HG03095 (cell line): ENCODE data around the gene IL6ST.

Experiments
- ATAC-seq: cut with Tn5 transposase; IDR thresholded peaks from one replicate; pipeline ENCODE4 v1.9.1; 2021; ENCODE audit warnings: moderate library complexity; ENCODE audit not compliant: unreplicated experiment

IL6ST gene

DNA sequence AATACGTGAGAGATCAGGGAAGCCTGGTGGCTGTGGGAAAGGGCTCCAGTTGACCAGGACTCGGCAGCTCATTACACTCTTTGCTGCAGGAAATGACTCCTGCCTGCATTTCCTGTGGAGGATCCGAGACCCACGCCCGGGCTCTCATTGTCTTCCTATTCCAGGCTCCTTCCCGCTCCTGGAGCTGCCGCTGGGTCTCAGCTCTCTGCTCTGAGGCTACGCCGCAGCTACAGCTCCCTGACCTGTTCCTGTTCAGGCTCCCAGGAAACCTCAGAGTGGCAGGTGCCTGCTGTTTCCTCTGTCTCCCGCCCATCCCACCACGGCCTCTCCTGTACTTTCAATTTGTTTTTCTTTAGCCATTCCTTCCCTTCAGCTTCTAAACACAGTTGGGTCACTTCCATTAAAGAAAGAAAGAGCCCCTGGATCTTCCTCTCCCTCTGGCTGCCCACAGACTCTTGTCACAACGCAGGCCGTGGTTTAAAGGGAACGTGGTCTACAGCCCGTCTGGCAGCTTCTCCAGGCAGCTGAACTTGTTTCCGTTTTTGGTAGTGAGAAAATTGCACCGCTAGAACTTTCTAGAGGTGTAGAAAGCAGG lies 71.5 kb downstream of the IL6ST start:
- no peak for ATAC-seq

DNA sequence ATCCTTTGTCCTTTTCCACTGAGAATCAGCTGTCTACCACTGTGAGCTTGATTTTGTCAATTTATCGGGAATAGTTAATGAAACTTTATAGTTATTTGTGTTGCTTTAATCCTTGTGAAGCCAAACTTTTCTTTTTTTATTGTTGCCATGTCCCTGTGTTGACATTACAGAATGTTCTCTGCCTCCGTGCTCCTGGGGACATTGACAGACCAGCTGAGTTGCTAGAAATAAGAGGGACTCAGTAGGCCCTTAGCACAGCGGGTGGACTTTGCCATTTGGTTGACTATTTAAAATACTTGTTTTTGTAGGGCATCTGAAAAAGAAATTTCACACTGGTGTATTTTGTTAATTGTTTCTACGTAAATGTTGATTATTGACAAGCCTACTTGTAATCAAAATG lies 73.1 kb downstream of the IL6ST start:
- ATAC-seq: no peak

DNA sequence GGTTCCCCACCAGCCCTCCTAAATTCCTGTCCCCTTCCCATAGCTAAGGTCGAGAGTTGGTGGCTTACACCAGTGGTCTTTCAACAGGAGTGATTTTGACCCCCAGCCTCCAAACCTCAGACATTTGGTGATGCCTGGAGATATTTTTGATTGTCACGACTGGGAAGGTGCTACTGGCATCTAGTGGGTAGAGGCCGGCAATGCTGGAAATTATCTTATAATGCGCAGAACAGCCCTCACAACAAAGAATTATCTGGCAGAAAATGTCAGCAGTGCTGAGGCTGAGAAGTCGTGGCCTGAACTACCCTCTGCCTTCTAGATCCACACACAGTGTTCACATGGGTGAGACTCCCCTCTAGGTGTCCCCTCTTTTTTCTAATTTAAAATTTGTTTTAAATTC lies 74.0 kb downstream of the IL6ST start:
- no peak for ATAC-seq

DNA sequence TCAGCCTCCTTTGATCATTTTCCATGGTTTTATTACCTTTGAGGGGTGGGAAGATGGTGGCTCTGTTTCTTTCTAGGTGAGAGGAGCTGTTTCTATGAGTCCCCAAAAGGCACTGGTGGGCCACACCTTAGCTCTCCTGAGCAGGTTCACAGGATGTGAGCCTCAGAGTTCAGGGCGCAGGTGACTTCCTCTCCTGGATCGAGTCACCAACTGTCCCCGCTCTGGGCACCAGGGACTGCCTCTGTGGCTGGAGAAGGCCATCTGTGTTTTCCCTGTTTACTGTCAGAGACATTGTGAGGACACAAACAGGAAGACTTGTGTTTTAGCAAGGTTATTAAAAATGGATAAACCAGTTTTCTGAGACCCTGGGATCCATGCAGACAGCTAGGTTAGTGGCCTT lies 75.1 kb downstream of the IL6ST start:
- no peak for ATAC-seq

DNA sequence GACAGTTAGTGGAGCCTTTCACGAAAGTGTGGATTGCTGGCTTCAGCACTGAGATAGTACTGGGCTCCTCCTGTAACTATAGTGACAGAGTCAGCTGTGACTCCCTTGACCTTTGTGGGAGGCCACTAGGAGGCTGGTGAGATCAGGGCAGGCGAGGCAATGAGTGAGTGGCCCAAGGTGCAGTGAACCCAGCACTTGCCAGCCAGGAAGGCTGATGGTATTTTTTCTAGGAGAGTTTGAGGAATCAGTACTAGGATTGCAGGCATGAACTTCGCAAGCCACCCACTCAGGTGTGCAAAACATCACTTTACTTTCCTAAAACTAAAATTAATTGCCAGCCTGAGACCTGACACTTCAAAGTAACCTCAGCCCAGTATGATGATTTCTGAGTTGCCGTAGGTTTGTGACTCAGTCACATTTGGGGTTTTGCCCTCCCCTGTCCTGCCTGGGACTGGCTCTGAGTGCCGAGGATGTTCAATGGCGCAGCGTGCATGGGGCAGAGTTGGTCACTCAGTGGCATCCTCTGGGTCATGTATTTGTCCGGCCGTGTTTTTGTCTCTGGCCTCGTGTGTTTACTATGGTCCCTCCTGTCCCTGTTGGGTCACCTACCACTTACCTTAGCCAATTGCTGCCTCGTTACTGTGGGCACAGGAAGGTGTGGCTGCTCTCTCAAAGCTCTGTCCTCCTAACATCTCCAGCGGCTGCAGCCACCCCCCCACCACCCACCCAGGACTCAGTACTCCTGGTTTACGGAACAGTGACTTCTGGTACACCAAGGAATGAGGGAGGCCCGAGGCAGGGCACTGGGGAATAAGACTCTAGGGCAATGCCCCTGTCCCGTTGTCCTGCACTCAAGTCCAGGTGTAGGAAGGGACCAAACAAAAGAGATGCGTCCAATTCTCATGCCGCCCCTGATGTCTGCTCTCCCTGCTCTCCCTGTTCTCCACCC lies 76.4 kb downstream of the IL6ST start:
- no peak for ATAC-seq

DNA sequence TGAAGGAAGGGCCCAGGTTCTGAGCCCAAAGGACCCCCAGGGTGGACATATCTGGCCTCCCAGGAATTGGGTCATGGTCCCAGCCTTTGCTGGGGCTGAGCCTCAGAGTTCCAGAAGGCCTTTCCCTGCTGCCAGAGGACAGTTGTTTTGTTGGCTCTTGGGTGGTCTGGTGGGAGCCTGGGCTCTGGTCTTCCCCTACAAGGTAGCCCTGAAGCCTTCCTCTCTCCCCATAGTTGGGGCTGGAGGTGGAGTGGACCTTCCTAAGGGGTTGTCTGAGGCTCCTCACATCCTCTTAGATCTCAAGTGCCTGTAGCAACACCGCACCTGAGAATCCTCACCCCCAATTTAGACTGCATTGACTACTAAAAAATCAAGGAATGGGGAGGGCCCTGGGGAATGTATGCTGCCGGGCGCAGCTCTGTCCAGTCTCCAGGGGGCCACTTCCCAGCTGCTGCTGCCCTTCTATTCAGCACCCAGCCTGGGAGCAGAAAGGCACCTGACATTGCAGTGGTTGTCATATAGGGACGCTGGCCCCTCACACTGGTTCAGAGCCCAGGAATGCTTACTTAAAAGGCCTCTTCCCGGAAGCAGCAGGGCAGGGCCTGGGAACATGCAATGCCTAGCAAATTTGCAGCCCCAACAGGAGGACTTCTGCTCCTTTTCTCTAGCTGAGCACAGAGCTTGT lies 77.2 kb downstream of the IL6ST start:
- no peak for ATAC-seq

DNA sequence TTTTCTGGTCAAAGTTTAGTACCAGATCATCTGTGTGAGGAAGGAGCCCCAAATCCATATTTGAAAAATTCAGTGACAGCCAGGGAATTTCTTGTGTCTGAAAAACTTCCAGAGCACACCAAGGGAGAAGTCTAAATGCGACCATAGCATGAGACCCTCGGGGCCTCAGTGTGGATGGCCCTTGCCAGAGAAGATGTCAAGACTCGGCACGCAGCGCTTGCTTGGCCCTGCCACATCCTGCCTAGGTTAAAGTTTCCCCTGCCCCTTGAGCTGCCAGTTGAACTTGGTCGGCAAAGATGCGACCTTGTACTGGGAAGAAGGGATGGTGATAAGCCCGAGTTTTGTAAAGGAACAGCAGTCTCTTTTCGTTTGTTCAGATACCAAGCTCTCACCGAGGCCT lies 77.8 kb downstream of the IL6ST start:
- no peak for ATAC-seq

DNA sequence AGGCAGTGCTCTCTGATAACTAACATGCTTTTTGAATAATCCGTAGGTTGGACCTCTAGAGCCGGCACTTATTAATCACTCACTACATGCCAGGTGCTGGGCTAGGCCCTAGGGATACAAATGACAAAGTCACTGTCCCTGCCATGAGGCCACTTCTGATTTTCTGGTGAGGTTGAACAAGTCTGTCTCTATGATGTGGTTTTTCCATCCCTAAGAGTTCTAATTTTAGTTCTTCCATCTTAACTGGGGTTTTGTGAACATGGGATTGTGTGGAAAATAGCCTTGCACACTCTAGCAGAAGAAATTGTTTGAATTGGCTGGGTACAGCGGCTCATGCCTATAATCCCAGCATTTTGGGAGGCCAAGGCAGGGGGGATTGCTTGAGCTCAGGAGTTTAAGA lies 79.0 kb downstream of the IL6ST start:
- ATAC-seq: no peak

DNA sequence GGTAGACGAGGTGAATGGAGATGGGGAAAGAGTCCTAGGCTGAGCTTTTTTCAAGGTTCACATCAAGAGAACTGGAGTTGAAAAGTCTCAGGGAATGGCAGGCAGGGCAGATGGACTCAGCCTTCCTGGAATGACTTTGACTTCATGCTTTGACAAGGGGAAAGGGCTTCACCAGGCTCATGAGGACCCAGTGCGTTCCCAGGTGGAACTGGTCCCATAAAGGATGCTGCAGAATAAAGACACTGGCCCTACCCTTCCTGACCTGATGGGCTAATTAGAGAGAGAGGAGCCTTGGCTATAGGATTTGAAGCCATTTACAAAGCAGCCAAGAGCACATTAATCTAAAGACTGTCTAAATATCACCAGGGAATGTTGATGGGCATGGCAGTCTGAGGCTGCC lies 79.8 kb downstream of the IL6ST start:
- ATAC-seq: no peak

DNA sequence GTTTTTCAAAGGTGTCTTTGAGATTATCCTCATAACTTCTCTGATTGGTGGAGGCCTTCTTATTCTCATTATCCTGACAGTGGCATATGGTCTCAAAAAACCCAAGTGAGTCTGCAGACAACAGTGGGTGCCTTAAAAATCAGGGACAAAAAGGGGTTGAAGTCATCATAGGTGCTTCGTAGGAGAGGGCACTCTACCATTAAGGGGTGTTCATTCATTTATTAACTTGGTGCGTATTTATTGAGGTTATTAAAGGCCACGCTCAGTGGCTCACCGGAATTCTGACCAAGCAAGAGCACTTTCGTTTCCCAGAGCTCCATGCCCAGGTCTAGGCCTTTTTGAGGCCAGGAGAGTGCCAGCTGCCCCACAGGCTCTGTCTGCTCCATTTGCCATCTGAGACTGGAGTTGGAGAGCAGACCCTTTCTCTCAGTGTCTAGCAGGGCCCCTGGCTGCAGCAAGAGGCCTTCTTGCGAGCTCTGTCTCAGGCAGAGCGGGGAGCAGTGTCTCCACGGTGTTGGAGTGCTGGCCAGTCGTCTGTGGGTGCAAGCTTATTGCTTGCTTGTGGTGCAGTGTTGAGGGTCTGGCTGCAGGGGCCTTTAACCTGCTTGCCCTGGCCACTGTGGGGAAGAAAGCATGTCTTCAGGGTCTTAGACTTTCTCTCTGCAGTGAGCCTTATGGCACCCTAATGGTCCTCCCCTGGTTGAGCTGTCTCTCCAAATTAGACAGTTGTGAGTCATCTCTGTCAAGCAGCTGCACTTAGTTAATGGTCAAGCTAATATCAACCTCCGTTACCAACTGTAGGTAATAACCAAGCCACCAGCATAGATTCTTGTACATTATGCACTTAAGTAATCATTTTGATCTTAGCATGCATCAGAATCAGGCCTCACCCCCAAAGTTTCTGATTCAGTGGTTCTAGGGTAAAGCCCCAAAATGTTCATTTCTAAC lies 81.0 kb downstream of the IL6ST start:
- ATAC-seq: peak; percentile 81

DNA sequence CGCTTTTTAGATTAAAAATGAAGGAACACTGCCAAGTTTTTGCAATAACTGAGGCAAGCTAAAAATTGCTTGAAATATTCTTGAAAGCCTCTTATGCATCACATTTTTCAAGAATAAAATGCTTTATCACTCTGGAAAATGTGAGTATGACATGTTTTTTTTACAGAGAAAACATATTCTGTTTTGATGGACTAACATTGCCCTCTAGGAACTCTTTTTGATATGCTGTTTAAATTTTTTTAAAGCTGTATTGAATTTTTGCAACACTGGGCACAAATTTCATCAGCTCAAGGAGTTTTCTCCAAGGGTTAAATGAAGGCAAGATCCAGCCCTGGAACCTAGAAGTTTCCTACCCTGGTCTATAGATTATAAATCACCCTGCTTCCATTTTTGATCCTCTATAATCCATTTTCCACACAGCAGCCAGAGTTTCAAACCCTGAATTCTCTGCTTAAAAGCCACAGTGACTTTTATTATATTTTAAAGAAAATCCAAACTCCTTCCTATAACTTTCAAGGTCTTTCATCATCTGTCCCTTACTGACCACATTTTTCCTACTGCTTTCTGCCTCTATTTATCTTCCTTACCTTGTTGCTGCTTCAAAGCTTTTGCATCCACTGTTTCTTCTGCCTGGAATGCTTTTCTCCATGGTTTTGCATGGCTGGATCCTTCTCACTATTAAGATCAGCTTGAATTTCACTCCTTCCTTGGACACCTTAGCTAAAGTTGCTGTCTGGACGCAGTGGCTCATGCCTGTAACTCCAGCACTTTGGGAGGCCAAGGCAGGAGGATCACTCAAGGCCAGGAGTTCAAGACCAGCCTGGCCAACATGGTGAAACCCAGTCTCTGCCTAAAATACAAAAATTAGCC lies 82.7 kb downstream of the IL6ST start:
- no peak for ATAC-seq

DNA sequence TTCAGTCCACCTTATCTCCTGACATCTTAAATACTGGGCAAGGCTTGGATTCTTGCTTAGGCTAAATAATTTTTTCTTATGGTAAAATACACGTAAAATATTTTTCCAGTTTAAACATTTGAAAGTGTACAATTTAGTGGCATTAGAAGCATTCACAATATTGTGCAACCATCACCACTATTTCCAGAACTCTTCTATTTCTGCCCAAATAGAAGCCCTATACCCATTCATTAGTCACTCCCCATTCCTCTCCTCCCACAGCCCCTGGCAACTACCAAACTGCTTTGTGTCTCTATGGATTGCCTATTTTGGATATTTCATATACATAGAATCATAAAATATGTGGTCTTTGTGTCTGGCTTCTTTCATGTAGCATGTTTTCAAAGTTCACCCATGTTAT lies 86.0 kb downstream of the IL6ST start:
- ATAC-seq: no peak

DNA sequence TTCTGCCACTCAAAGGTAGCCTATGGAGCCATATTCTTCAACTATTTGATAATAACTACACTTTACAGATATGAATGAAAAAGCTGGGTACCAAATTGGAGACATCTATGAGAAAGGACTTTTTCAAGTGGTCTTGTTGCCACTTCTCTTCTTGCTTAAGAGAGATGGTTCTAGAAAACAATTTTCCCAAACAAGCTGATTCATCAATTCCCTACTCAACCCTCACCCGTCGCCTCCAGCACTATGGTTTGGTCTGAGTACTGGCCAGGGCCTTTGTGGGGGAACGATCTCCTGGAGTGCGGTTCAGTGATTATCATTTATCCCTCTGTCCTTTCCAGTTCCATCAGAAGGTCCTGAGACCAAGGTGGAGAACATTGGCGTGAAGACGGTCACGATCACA lies 86.8 kb downstream of the IL6ST start:
- ATAC-seq: no peak

DNA sequence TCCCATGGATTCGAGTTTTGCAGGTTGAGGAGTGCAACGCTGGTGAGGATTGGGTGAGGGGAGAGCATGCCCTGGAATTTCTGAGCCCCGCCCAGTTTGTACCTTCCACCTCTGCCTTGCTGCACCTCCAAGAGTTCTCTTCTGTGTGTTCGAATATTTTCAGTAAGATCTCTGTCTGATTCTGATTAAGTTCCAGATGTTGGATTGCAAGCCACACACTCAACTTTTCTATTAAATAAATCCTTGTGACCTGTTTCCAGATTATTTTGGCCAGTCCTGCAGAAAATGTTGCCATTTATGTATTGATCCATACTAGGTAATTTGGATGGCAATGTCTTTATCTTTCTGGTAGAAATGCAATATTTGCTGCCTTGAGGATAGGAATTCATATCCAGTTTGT lies 89.5 kb downstream of the IL6ST start:
- ATAC-seq: no peak

DNA sequence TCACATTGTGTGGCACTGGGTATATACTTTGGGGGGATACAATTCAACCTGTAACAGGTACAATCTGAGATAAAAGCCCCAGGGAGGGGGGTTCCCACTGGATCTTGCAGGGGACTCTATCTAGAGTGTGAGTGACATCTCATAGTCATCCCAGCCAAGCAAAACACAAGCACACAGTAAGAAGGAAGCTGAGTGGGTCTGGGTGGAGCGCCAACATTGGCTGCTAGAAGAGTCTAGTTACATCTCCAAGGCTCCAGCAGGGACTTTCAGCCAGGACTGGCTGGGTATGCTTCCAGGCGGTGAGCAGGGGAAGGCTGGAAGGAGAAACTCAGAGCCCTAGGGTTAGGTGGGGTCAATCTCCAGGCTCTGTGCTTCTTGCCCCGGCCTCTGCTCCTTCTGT lies 90.6 kb downstream of the IL6ST start:
- no peak for ATAC-seq

DNA sequence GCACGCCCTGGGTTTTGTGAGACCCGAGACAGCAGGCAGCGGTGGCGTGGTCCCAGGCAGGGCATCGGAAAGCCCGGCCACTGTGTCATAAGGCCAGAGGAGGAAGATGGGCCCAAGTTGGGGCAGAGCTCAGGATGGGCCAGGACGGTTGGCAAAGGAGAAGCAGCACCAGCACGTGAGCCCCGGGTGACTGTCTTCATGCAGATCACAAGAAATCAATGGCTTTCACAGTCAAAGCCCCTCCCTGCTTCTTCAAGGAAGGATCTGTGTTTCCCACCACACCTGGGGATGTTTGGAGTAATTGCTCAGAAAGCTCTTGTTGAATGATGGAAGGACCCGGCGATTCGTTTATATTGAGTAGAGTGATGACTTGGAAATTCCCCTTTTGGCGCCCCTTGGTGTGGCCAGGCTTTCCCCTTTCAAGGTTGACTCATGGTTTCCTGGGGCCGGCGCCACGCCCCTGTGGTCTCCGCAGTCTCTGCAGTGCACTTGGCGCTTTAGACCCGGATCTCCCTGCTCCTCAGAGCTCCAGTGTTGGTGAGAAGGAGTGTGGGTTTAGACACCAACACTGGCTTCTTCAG lies 91.6 kb downstream of the IL6ST start:
- ATAC-seq: peak; percentile 91

DNA sequence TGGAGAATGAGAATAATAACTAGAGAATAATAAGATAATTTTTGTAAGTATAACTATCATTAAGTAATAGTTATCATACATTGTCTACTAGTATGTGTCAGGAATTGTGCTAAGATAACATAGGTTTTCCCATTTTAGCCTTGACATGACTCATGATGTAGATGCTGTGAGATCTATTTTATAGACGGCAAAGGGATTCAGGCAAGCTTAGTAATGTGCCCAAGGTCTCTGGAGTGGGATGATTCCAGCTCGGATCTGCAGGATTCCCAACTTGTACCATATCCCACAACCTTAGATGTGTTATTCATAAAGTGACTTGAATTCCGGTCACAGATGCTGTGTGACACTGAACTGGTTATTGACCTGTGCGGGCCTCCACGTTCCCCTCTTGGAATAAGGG lies 92.1 kb downstream of the IL6ST start:
- ATAC-seq: no peak

DNA sequence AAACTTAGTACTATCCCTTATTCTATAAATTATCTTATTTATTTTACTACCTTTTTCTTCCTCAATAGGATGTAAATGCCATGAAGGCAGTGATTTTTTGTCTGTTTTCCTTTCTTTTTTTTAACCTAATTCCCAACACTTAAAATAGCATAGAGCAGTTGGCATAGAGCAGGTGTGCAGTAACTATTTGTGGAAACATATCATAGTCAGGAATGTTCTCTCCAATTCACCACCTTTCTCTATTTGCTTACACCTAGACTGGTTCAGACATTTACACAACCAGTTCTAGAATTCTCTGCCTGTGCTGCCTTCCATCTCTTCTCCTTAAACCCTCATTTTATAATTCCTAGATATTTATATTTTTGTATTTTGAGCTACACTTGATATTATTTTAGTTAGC lies 94.0 kb downstream of the IL6ST start:
- ATAC-seq: no peak

DNA sequence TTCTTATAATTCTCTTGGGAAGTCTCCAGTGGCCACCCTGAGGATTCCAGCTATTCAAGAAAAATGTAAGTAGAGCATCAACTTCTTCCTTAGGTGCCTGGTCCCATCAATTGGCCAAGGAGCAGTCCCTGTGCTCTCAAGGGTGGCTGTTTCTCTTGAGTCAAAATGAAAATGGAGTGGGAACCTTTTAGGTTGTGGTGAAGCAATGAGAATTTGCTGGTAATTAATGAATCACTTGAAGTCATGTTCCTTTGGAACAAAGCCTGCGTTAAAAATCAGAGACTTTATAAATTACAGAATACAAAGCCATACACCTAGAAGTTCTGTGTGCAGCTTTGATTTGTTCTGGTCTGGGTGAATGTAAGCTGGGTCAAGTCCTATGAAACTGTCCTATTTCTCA lies 94.7 kb downstream of the IL6ST start:
- ATAC-seq: no peak

DNA sequence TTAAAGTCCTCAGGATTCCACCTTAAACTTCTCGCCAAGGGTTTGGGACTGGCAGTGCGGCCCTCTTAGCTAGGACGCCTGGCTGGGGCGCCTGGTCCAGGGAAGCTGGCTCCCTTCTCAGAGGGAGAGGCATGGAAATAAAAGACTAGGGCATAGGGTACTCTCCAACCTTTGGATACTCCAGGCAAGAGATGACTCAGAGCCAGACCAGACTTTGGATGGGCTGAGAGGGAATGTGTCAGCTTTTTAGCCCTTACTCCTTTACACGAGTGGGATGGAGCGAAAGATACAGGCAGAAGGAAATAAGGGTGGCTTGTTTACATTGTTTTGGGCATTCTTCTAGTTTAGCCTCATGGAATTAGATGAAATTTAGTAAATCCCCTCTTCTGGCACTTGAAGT lies 95.4 kb downstream of the IL6ST start:
- ATAC-seq: no peak
